HepG2 (cell line): ENCODE measurements around the gene MEMO1. TPM values are rescaled to one million over a fixed set of nuclear protein-coding genes. Genes with fewer than 3 reads are reported as not detected.
A peak's percentile ranks its signal among the peaks of the same experiment; 100 is the strongest.

Experiments
- CEBPB ChIP-seq: IDR thresholded peaks from 2 replicates; pipeline ENCODE4 v1.6.1; 2011; ENCODE audit warnings: low read depth, low read length, improper control_type of control experiment, borderline replicate concordance
- DRAP1 ChIP-seq: IDR thresholded peaks from 2 replicates; pipeline ENCODE4 v1.6.1; 2016; ENCODE audit warnings: missing genetic modification reagents, missing compliant biosample characterization
- FOXO1 ChIP-seq: sonication (generic); formaldehyde crosslinking; IDR thresholded peaks from 2 replicates; pipeline ENCODE4 v1.4.0; 2020; ENCODE audit warnings: missing genetic modification reagents
- HNRNPH1 ChIP-seq: fragments of 200-400 bp; formaldehyde crosslinking; optimal IDR thresholded peaks from 2 replicates; pipeline ENCODE3; 2017; ENCODE audit warnings: mild to moderate bottlenecking, low read depth, low read length
- JUN ChIP-seq: sonication (generic); formaldehyde crosslinking; IDR thresholded peaks from 2 replicates; pipeline ENCODE4 v1.4.0; 2020; ENCODE audit warnings: mild to moderate bottlenecking, missing genetic modification reagents
- MAFK ChIP-seq, 2 experiments: IDR thresholded peaks in 1 of 2; conservative IDR thresholded peaks in 1 of 2; 2 replicates each; pipeline ENCODE4 v1.6.1; 2011; ENCODE audit warnings: improper control_type of control experiment in 2 of 2, low read length in 2 of 2
- NRL ChIP-seq: sonication (generic); formaldehyde crosslinking; IDR thresholded peaks from 2 replicates; pipeline ENCODE4 v1.5.0; 2020; ENCODE audit warnings: missing genetic modification reagents, mild to moderate bottlenecking, moderate library complexity, borderline replicate concordance
- SNAPC4 ChIP-seq: sonication (generic); formaldehyde crosslinking; IDR thresholded peaks from 2 replicates; pipeline ENCODE4 v1.4.0; 2020; ENCODE audit warnings: mild to moderate bottlenecking, missing genetic modification reagents
- ZBTB1 ChIP-seq: sonication (generic); formaldehyde crosslinking; IDR thresholded peaks from 2 replicates; pipeline ENCODE4 v1.4.0; 2020; ENCODE audit warnings: missing genetic modification reagents, borderline replicate concordance
- ZNF510 ChIP-seq: sonication (generic); formaldehyde crosslinking; IDR thresholded peaks from 2 replicates; pipeline ENCODE4 v1.4.0; 2020; ENCODE audit warnings: low read depth, mild to moderate bottlenecking, missing genetic modification reagents
- ZNF556 ChIP-seq: sonication (generic); formaldehyde crosslinking; IDR thresholded peaks from 2 replicates; pipeline ENCODE4 v1.4.0; 2020; ENCODE audit warnings: mild to moderate bottlenecking, missing genetic modification reagents, borderline replicate concordance
- ZNF557 ChIP-seq: sonication (generic); formaldehyde crosslinking; IDR thresholded peaks from 2 replicates; pipeline ENCODE4 v1.4.0; 2020; ENCODE audit warnings: missing genetic modification reagents
- ZNF704 ChIP-seq: sonication (generic); formaldehyde crosslinking; IDR thresholded peaks from 2 replicates; pipeline ENCODE4 v1.8.1; 2023; ENCODE audit warnings: mild to moderate bottlenecking, inconsistent platforms, moderate library complexity, missing genetic modification reagents, borderline replicate concordance
- polyA plus RNA-seq, 8 experiments: library from polyadenylated mRNA; depleted of rRNA in 3 of 8; stranded (reverse) in 7 of 8; unstranded in 1 of 8; fragments of >200 nt; fragmentation: Illumina TruSeq in 4 of 8; extraction: Trizol in 4 of 8; gene quantifications; 2 replicates each; pipeline versions ENCODE4 v1.2.1 to v1.2.3, GENCODE V29; 2011 to 2016; ENCODE audit warnings: low read depth in 4 of 8, missing spikeins in 1 of 8, mixed read lengths in 1 of 8; ENCODE audit not compliant: insufficient read depth in 1 of 8
- total RNA-seq, 5 experiments: library from RNA; depleted of rRNA; stranded (reverse); fragments of >200 nt; fragmentation: Illumina TruSeq; extraction: Trizol; gene quantifications; 2 replicates each; pipeline ENCODE4 v1.2.3, GENCODE V29; 2016; ENCODE audit warnings: low read depth in 1 of 5
- TF ChIP-seq, protein P1 (sequence below): sonication (generic); formaldehyde crosslinking; IDR thresholded peaks from 2 replicates; pipeline ENCODE4 v1.9.0; 2021; ENCODE audit warnings: missing genetic modification reagents, mild to moderate bottlenecking, borderline replicate concordance
- TF ChIP-seq, protein P2 (sequence below): sonication (generic); formaldehyde crosslinking; IDR thresholded peaks from 2 replicates; pipeline ENCODE4 v1.9.0; 2021; ENCODE audit warnings: missing genetic modification reagents, borderline replicate concordance

MEMO1 gene
- total and polyA plus RNA-seq, 2 of the 13 experiments (the other 11 are each of a cell fraction or from before 2014, with no cell fraction given) = 69.8 to 81.6 TPM

DNA sequence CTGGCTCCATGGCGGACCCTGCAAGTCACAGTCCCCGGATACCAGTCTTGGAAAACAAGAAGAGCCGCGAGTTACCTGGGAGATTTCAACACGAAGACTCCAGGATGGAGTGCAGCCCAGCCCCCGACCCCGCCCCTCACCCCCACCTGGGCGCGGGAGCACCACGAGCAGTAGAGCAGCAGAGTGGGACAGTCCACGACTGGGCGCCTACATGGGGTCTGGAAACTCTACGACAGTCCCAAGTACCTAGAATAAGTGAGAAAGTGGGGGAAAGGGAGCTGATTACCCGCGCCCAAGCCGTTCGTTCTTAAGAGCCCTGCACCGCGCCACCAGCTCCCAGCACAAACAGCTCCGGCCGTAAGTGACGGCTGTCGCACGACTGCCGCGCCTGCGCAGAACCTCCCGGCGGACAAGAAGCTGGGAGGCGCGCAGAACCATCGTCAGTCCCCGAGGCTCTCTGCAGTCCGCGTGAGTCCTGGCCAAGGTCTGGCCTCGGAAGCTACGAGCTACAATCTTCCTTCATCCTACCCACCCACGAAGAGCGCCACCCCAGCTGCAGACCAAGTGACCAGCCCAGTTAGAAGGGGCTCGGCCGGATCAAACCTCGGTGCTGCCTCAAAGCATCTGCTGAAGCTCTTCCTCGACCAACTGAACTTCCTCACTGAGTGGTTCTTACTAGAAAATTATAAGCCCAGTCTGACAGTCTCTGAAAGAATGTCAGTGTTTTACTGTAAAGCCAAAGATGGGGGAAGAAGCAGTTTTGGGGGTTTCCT lies 28.8 kb upstream of the MEMO1 start, which contains the start of gene DPY30 (continued):
- TF ChIP-seq SNAPC4 = no peak
- TF ChIP-seq ZBTB1 (CRISPR knock-in tag) = no peak
- peak; percentile 86 for TF ChIP-seq DRAP1 (CRISPR knock-in tag)
- TF ChIP-seq ZNF510 (CRISPR knock-in tag) = peak; percentile 87
- peak; percentile 58; the same call in 1 of the 2 replicates for TF ChIP-seq ZNF556 (CRISPR knock-in tag)
- TF ChIP-seq, protein P1, sequence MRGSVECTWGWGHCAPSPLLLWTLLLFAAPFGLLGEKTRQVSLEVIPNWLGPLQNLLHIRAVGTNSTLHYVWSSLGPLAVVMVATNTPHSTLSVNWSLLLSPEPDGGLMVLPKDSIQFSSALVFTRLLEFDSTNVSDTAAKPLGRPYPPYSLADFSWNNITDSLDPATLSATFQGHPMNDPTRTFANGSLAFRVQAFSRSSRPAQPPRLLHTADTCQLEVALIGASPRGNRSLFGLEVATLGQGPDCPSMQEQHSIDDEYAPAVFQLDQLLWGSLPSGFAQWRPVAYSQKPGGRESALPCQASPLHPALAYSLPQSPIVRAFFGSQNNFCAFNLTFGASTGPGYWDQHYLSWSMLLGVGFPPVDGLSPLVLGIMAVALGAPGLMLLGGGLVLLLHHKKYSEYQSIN (CRISPR knock-in tag) = no peak
- no peak for TF ChIP-seq MAFK (conservative IDR thresholded peaks at IDR 0.05 in 1 of 2, IDR thresholded peaks at IDR 0.05 in 1 of 2; ENCODE audit: low read length in 2 of 2)
- peak; percentile 5; the same call in 1 of the 2 replicates for TF ChIP-seq FOXO1
- no peak for TF ChIP-seq CEBPB
- TF ChIP-seq, protein P2, sequence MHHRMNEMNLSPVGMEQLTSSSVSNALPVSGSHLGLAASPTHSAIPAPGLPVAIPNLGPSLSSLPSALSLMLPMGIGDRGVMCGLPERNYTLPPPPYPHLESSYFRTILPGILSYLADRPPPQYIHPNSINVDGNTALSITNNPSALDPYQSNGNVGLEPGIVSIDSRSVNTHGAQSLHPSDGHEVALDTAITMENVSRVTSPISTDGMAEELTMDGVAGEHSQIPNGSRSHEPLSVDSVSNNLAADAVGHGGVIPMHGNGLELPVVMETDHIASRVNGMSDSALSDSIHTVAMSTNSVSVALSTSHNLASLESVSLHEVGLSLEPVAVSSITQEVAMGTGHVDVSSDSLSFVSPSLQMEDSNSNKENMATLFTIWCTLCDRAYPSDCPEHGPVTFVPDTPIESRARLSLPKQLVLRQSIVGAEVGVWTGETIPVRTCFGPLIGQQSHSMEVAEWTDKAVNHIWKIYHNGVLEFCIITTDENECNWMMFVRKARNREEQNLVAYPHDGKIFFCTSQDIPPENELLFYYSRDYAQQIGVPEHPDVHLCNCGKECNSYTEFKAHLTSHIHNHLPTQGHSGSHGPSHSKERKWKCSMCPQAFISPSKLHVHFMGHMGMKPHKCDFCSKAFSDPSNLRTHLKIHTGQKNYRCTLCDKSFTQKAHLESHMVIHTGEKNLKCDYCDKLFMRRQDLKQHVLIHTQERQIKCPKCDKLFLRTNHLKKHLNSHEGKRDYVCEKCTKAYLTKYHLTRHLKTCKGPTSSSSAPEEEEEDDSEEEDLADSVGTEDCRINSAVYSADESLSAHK (CRISPR knock-in tag) = no peak; the same call in 1 of the 2 replicates
- no peak for TF ChIP-seq JUN (CRISPR knock-in tag)
- TF ChIP-seq NRL (CRISPR knock-in tag) = peak; percentile 90
- TF ChIP-seq ZNF557 (CRISPR knock-in tag) = peak; percentile 87; the same call in 1 of the 2 replicates
- peak; percentile 47 for TF ChIP-seq HNRNPH1
- TF ChIP-seq ZNF704 (CRISPR knock-in tag) = peak; percentile 91; the same call in 1 of the 2 replicates
